Omental fat pad (tissue), 4 donors: Measurements from ENCODE around the gene ZNF239. TPM values are rescaled to one million over a fixed set of nuclear protein-coding genes. Genes with fewer than 3 reads are reported as not detected.
"Not testable (repeated sequence)": the region's sequence is repeated elsewhere in the genome, so short reads cannot be mapped to it uniquely, and the experiment has no call there.

ENCODE experiments used
- ATAC-seq: fragments of 150-250 bp; one replicate; pipeline ENCODE4 v1.9.1; 2016; ENCODE audit warnings: mild to moderate bottlenecking, moderate library complexity; ENCODE audit not compliant: low FRiP score
- DNase-seq: peaks from one replicate; pipeline ENCODE4 v3.0.0-alpha.2; 2019; ENCODE audit warnings: low spot score
- CTCF ChIP-seq, 3 donors: fragments of 450-650 bp; IDR thresholded peaks; one replicate each; pipeline ENCODE4 v1.5.1; 2016 to 2017; ENCODE audit warnings: antibody characterized with exemption in 3 of 3, mild to moderate bottlenecking in 3 of 3, moderate library complexity in 2 of 3
- total RNA-seq, 4 donors: library from RNA; depleted of rRNA; stranded (reverse); fragments of >200 nt; gene quantifications; one replicate each; pipeline ENCODE4 v1.1.0, GENCODE V29; 2016

Gene ZNF239
- total RNA-seq, 4 donors from 2014 or later: 1.3 to 5.3 (median 4.1) TPM

GRCh38 chr10:43576580-43576979 lies 2.2 kb upstream of the ZNF239 start:
- no peak for DNase-seq
- no peak for TF ChIP-seq CTCF (IDR thresholded peaks at IDR 0.05)
- no peak for ATAC-seq

GRCh38 chr10:43576062-43576461 lies 1.6 kb upstream of the ZNF239 start:
- ATAC-seq (no peak), DNase-seq (no peak)
- TF ChIP-seq CTCF (IDR thresholded peaks at IDR 0.05): no peak

GRCh38 chr10:43574906-43575305 lies 490 bp upstream of the ZNF239 start:
- no peak for TF ChIP-seq CTCF (IDR thresholded peaks at IDR 0.05)
- DNase-seq: no peak
- ATAC-seq: no peak

GRCh38 chr10:43573250-43574000 lies 991 bp downstream of the ZNF239 start:
- no peak for ATAC-seq
- no peak for TF ChIP-seq CTCF (IDR thresholded peaks at IDR 0.05)

GRCh38 chr10:43570971-43571370 lies 3.4 kb downstream of the ZNF239 start:
- DNase-seq: no peak
- no peak for TF ChIP-seq CTCF (IDR thresholded peaks at IDR 0.05)
- ATAC-seq: no peak

More at GRCh38 chr10:43573250-43574000, 991 bp downstream of the ZNF239 start:
- no peak for DNase-seq

- TF ChIP-seq CTCF (IDR thresholded peaks at IDR 0.05): no peak
- no peak for ATAC-seq
- DNase-seq: no peak
Observed at GRCh38 chr10:43569681-43570080, 4.7 kb downstream of the ZNF239 start.

- TF ChIP-seq CTCF (IDR thresholded peaks at IDR 0.05): no peak
- no peak for ATAC-seq
- DNase-seq: no peak
Observed at GRCh38 chr10:43557214-43557613, 17.2 kb downstream of the ZNF239 start.

- DNase-seq, ATAC-seq: not testable (repeated sequence)
Observed at GRCh38 chr10:43543746-43544145, 30.7 kb downstream of the ZNF239 start.
